ENCODE results near the gene AZIN2.

- TF ChIP-seq CTCF (conservative IDR thresholded peaks at IDR 0.05 in 1 of 2, IDR thresholded peaks at IDR 0.05 in 1 of 2; ENCODE audit: extremely low read depth in 1 of 2, insufficient read depth in 1 of 2, low read depth in 1 of 2, low read length in 2 of 2) (no peak), EZH2 (IDR thresholded peaks at IDR 0.05; ENCODE audit: borderline replicate concordance, low read length) (no peak)
Measured at GRCh38 chr1:33146003-33146402, 65.0 kb downstream of the AZIN2 start.

Data from mammary epithelial cell (primary cell).